ENCODE measurements around the gene ATP1A1. TPM values are rescaled to one million over a fixed set of nuclear protein-coding genes. Genes with fewer than 3 reads are reported as not detected.

Gene ATP1A1
- total RNA-seq, 2 experiments from 2014 or later, result 251 to 262 TPM

DNA sequence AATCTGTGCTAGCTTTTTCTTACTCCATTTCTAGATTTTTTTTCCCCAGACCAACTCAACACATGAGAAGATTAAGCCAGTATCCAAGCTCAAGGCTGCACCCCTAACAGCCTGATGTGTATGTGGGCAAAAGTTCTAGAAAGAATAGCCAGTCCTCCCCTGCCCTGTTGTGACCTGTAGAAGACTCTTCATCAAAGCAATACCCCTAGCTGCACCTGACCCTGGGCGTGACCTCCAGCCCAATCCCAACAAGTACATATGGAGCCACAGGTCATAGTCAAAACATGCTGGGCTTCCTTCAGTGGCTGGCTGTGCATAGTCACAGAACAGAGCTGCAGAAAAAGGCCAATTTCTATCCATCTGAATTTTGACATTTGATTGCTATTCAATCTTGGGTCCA, 72.5 kb downstream of the ATP1A1 start:
- ChIA-PET POLR2A (no interaction called here), CTCF (no interaction called here)
- DNase-seq, result no peak
- no peaks in the 10 kb centered on the region for H3K4me1 Mint-ChIP-seq (ENCODE audit: low read depth)
- no peak overlapping the region for H3K27ac Mint-ChIP-seq
- H3K27me3 Mint-ChIP-seq, result peaks cover 25% of the 10 kb centered on the region
- no peak overlapping the region for H3K27ac ChIP-seq (ENCODE audit: low read depth in 1 of 2, low read length in 2 of 2)
- no peak overlapping the region for H3K4me3 ChIP-seq (ENCODE audit: low read length)
- H3K4me1 ChIP-seq (ENCODE audit: insufficient read depth, low read length), result no peaks in the 10 kb centered on the region
- H3K4me3 Mint-ChIP-seq, result no peak overlapping the region
- no peaks in the 10 kb centered on the region for H3K9me3 Mint-ChIP-seq
- TF ChIP-seq, protein P1, sequence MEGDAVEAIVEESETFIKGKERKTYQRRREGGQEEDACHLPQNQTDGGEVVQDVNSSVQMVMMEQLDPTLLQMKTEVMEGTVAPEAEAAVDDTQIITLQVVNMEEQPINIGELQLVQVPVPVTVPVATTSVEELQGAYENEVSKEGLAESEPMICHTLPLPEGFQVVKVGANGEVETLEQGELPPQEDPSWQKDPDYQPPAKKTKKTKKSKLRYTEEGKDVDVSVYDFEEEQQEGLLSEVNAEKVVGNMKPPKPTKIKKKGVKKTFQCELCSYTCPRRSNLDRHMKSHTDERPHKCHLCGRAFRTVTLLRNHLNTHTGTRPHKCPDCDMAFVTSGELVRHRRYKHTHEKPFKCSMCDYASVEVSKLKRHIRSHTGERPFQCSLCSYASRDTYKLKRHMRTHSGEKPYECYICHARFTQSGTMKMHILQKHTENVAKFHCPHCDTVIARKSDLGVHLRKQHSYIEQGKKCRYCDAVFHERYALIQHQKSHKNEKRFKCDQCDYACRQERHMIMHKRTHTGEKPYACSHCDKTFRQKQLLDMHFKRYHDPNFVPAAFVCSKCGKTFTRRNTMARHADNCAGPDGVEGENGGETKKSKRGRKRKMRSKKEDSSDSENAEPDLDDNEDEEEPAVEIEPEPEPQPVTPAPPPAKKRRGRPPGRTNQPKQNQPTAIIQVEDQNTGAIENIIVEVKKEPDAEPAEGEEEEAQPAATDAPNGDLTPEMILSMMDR (IDR thresholded peaks at IDR 0.05), result no peak
- H3K27me3 ChIP-seq (ENCODE audit: control insufficient read depth in 1 of 2, insufficient read depth in 2 of 2, low read length in 2 of 2), result no peaks in the 10 kb centered on the region
- ATAC-seq (ENCODE audit: poor library complexity), result no peak
- no peaks in the 10 kb centered on the region for H3K36me3 Mint-ChIP-seq (ENCODE audit: low read depth)
- no peaks in the 10 kb centered on the region for H3K9me3 ChIP-seq (ENCODE audit: control insufficient read depth in 1 of 2, insufficient read depth in 1 of 2, low read length in 2 of 2)
- no peaks in the 10 kb centered on the region for H3K36me3 ChIP-seq (ENCODE audit: insufficient read depth, low read length)
- intact Hi-C loops (cut with DNase I, micrococcal nuclease), result no loop called here

DNA sequence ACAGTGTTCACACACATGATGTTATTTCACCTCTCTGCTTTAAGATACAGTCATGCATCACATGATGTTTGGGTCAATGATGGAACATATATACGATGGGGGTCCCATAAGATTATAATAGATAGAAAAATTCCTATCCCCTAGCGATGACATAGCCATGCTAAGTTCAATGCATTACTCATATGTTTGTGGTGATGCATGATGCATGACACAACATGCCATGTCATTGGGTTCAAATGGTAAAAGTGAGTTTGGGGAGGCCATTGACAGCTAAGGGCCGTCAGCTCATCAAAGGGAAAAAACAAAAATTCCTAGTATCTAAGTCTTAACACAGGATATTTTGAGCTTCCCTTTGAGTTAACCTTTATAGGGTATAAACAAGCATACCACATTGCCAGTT, 73.6 kb downstream of the ATP1A1 start:
- no peaks in the 10 kb centered on the region for H3K4me1 ChIP-seq (ENCODE audit: insufficient read depth, low read length)
- no peak for ATAC-seq (ENCODE audit: poor library complexity)
- DNase-seq, result no peak
- Mint-ChIP-seq H3K27me3 (peaks cover 25% of the 10 kb centered on the region), H3K4me3 (no peak overlapping the region), H3K27ac (no peak overlapping the region), H3K9me3 (no peaks in the 10 kb centered on the region), H3K36me3 (ENCODE audit: low read depth) (no peaks in the 10 kb centered on the region), H3K4me1 (ENCODE audit: low read depth) (no peaks in the 10 kb centered on the region)
- POLR2A ChIA-PET, result interaction anchor here (0.7 kb wide), 1 partner anchor 40 kb away, joined by 3 read pairs; no protein-coding TSS in a partner anchor
- CTCF ChIA-PET, result no interaction called here
- no peak overlapping the region for H3K4me3 ChIP-seq (ENCODE audit: low read length)
- TF ChIP-seq, protein P1 (IDR thresholded peaks at IDR 0.05), result no peak
- H3K36me3 ChIP-seq (ENCODE audit: insufficient read depth, low read length), result no peaks in the 10 kb centered on the region
- H3K27ac ChIP-seq (ENCODE audit: low read depth in 1 of 2, low read length in 2 of 2), result no peak overlapping the region
- no peaks in the 10 kb centered on the region for H3K9me3 ChIP-seq (ENCODE audit: control insufficient read depth in 1 of 2, insufficient read depth in 1 of 2, low read length in 2 of 2)
- no peaks in the 10 kb centered on the region for H3K27me3 ChIP-seq (ENCODE audit: control insufficient read depth in 1 of 2, insufficient read depth in 2 of 2, low read length in 2 of 2)
- intact Hi-C loops (cut with DNase I, micrococcal nuclease), result no loop called here

DNA sequence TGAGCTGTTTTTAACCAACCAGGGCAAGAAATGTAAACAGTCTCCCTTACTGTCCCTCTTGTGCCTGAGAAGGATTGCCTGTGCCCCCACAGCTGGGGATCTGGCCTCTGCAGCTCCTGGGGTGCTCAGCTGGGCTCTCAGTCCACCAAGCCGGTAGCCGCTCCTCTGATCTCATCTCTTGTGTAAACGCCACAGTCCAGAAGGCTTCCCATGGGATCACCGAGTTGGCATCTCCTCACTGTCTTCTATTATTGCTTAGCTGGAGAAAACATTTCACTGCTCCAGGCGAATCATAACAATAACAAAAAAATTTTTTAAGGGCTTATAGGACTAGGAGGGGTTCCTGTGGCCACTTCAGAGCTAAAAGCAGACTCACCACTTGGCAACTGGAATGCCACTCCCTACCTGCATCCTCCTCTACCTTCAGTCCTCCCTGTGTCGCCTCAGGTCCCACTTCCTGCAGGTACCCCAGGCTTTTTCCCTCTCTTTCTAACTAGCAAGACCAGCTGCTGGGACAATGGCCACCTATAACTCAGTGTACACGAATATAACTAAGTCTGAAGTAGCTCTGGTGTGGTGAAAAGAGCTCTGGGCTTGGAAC, 75.8 kb downstream of the ATP1A1 start:
- TF ChIP-seq, protein P1 (IDR thresholded peaks at IDR 0.05), result no peak
- H3K27me3 Mint-ChIP-seq, result peaks cover 25% of the 10 kb centered on the region
- intact Hi-C loops (cut with DNase I, micrococcal nuclease), result no loop called here
- DNase-seq (no peak), ATAC-seq (ENCODE audit: poor library complexity) (no peak)
- no peaks in the 10 kb centered on the region for H3K36me3 Mint-ChIP-seq (ENCODE audit: low read depth)
- H3K4me1 Mint-ChIP-seq (ENCODE audit: low read depth), result no peaks in the 10 kb centered on the region
- H3K36me3 ChIP-seq (ENCODE audit: insufficient read depth, low read length), result no peaks in the 10 kb centered on the region
- no peak overlapping the region for H3K4me3 ChIP-seq (ENCODE audit: low read length)
- no peaks in the 10 kb centered on the region for H3K9me3 ChIP-seq (ENCODE audit: control insufficient read depth in 1 of 2, insufficient read depth in 1 of 2, low read length in 2 of 2)
- no peaks in the 10 kb centered on the region for H3K4me1 ChIP-seq (ENCODE audit: insufficient read depth, low read length)
- no peak overlapping the region for H3K4me3 Mint-ChIP-seq
- H3K27ac Mint-ChIP-seq, result no peak overlapping the region
- no peaks in the 10 kb centered on the region for H3K27me3 ChIP-seq (ENCODE audit: control insufficient read depth in 1 of 2, insufficient read depth in 2 of 2, low read length in 2 of 2)
- no peak overlapping the region for H3K27ac ChIP-seq (ENCODE audit: low read depth in 1 of 2, low read length in 2 of 2)
- ChIA-PET CTCF (interaction anchor here (1.0 kb wide), 1 partner anchor 310 kb away, joined by 3 read pairs; no protein-coding TSS in a partner anchor), POLR2A (interaction anchor here (1.2 kb wide), 1 partner anchor 29 kb away, joined by 5 read pairs; no protein-coding TSS in a partner anchor)
- H3K9me3 Mint-ChIP-seq, result no peaks in the 10 kb centered on the region
